Adipose tissue (tissue), 3 donors: ENCODE results near the gene NKAIN2. TPM values are rescaled to one million over a fixed set of nuclear protein-coding genes. Genes with fewer than 3 reads are reported as not detected.

Source experiments
- H3K27ac ChIP-seq: one replicate; pipeline ENCODE4 v1.5.1; 2013; ENCODE audit warnings: low read depth, low read length
- WGBS, 3 donors: extraction: QIAGEN DNeasy Blood & Tissue Kit; methylation state at CpG; one replicate each; pipeline ENCODE4 v1.1.7; 2013; 5-methylcytosine and 5-hydroxymethylcytosine counted together
- polyA plus RNA-seq, 3 donors: library from polyadenylated mRNA; stranded (reverse); fragments of 200-250 nt; gene quantifications; one replicate each; pipeline ENCODE4 v1.2.3, GENCODE V29; 2013
- donor health status: healthy with polysubstance abuse.
- donor health status: Bipolar disorder and iron deficiency.
- donor health status: healthy.

NKAIN2 gene
- polyA plus RNA-seq, 3 donors, result 0.07 to 0.67 TPM; not detected in 1

GRCh38 chr6:124613031-124613430, 809.4 kb downstream of the NKAIN2 start:
- H3K27ac ChIP-seq, result no peak overlapping the region
- 36 to 78% (median 70%) methylated on average over 2 of the region's 2 CpGs for WGBS, 3 donors

GRCh38 chr6:124622351-124622750, 818.7 kb downstream of the NKAIN2 start:
- 76 to 88% (median 87%) methylated on average over 5 of the region's 5 CpGs for WGBS, 3 donors
- no peak overlapping the region for H3K27ac ChIP-seq

GRCh38 chr6:124633655-124634054, 830.0 kb downstream of the NKAIN2 start:
- 80 to 94% (median 90%) methylated on average over 3 of the region's 3 CpGs for WGBS, 3 donors
- no peak overlapping the region for H3K27ac ChIP-seq

GRCh38 chr6:124640432-124640831, 836.8 kb downstream of the NKAIN2 start:
- 85 to 93% (median 90%) methylated on average over 4 of the region's 4 CpGs for WGBS, 3 donors
- H3K27ac ChIP-seq, result no peak overlapping the region

- WGBS, 3 donors, result 41 to 65% (median 58%) methylated on average over 1 of the region's 1 CpG
- H3K27ac ChIP-seq, result no peak overlapping the region
These were observed 852.2 kb downstream of the NKAIN2 start for GRCh38 chr6:124655866-124656265.

GRCh38 chr6:124658053-124658452, 854.4 kb downstream of the NKAIN2 start:
- WGBS, 3 donors, result 80 to 92% (median 90%) methylated on average over 8 of the region's 8 CpGs
- H3K27ac ChIP-seq, result no peak overlapping the region

- no peak overlapping the region for H3K27ac ChIP-seq
- 86 to 91% (median 88%) methylated on average over 1 of the region's 1 CpG for WGBS, 3 donors
These were observed 855.8 kb downstream of the NKAIN2 start for GRCh38 chr6:124659427-124659826.

GRCh38 chr6:124660185-124660584, 856.5 kb downstream of the NKAIN2 start:
- whole genome bisulfite sequencing, 3 donors, result 31 to 58% (median 34%) methylated on average over 2 of the region's 2 CpGs
- no peak overlapping the region for H3K27ac ChIP-seq

GRCh38 chr6:124661097-124661661, 857.5 kb downstream of the NKAIN2 start:
- H3K27ac ChIP-seq, result no peak overlapping the region
- WGBS, 3 donors, result 22 to 52% (median 44%) methylated on average over 5 of the region's 5 CpGs

GRCh38 chr6:124668028-124668427, 864.4 kb downstream of the NKAIN2 start:
- H3K27ac ChIP-seq, result no peak overlapping the region
- 54 to 88% (median 87%) methylated on average over 5 of the region's 5 CpGs for WGBS, 3 donors

GRCh38 chr6:124669713-124670480, 866.2 kb downstream of the NKAIN2 start:
- WGBS, 3 donors, result 69 to 82% (median 73%) methylated on average over 4 of the region's 4 CpGs
- no peak overlapping the region for H3K27ac ChIP-seq

- WGBS, 3 donors, result 54 to 75% (median 70%) methylated on average over 3 of the region's 3 CpGs
- no peak overlapping the region for H3K27ac ChIP-seq
These were observed 867.1 kb downstream of the NKAIN2 start for GRCh38 chr6:124670801-124671200.

- no peak overlapping the region for H3K27ac ChIP-seq
These were observed 867.7 kb downstream of the NKAIN2 start for GRCh38 chr6:124671324-124671723.

GRCh38 chr6:124674042-124674441, 870.4 kb downstream of the NKAIN2 start:
- WGBS, 3 donors, result 55 to 86% (median 67%) methylated on average over 1 of the region's 1 CpG
- no peak overlapping the region for H3K27ac ChIP-seq

GRCh38 chr6:124676033-124676432, 872.4 kb downstream of the NKAIN2 start:
- no peak overlapping the region for H3K27ac ChIP-seq
- WGBS, 3 donors, result 77 to 95% (median 90%) methylated on average over 3 of the region's 3 CpGs

GRCh38 chr6:124677874-124678273, 874.2 kb downstream of the NKAIN2 start:
- 0 to 54% (median 0%) methylated on average over 1 of the region's 1 CpG for WGBS, 3 donors

GRCh38 chr6:124679387-124679786, 875.7 kb downstream of the NKAIN2 start:
- no peak overlapping the region for H3K27ac ChIP-seq
- WGBS, 3 donors, result 53 to 71% (median 68%) methylated on average over 2 of the region's 2 CpGs

More at GRCh38 chr6:124677874-124678273, 874.2 kb downstream of the NKAIN2 start:
- H3K27ac ChIP-seq, result no peak overlapping the region

GRCh38 chr6:124682751-124683150, 879.1 kb downstream of the NKAIN2 start:
- WGBS, 3 donors, result 59 to 81% (median 73%) methylated on average over 6 of the region's 6 CpGs
- H3K27ac ChIP-seq, result no peak overlapping the region

GRCh38 chr6:124683507-124683906, 879.8 kb downstream of the NKAIN2 start:
- 60 to 80% (median 74%) methylated on average over 4 of the region's 4 CpGs for WGBS, 3 donors
- H3K27ac ChIP-seq, result no peak overlapping the region

- WGBS, 3 donors, result 70 to 82% (median 76%) methylated on average over 2 of the region's 2 CpGs
- H3K27ac ChIP-seq, result no peak overlapping the region
These were observed 881.0 kb downstream of the NKAIN2 start for GRCh38 chr6:124684621-124685020.
